GM12865 (cell line): ENCODE data around the gene SERPINB2.

Source experiments
- DNase-seq: peaks from one replicate; pipeline ENCODE4 v3.0.0; 2010; ENCODE audit warnings: low read depth
- H3K4me3 ChIP-seq: 2 replicates; pipeline ENCODE4 v1.5.1; 2011; ENCODE audit warnings: mild to moderate bottlenecking, low read depth, low read length, control low read depth
- TF ChIP-seq, protein P1 (sequence below): IDR thresholded peaks from 2 replicates; pipeline ENCODE4 v1.5.1; 2011; ENCODE audit warnings: low read length, control low read depth, low read depth, inconsistent platforms; ENCODE audit not compliant: insufficient read depth; ENCODE audit errors: missing control alignments

The SERPINB2 gene

DNA sequence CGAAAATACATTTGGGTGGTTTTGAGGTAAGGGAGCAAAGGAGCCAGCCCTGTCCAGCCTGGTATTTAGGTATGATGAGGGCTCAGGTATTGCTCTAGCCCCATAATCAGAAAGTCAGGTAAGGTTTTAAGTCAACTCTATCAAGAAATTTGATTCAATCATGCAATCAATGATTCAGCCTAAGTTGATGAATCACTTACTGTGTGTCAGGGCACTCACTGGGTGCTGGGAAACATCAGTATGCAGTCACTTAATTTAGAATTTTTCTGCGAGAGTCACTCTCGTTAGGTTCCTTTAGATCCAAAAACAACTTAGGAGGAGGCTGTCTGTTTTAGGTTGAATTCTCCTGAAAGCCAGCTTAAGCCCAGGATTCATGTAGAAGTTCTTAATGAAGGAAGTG is 17.7 kb upstream of the SERPINB2 start:
- H3K4me3 ChIP-seq: no peak overlapping the region
- TF ChIP-seq, protein P1, sequence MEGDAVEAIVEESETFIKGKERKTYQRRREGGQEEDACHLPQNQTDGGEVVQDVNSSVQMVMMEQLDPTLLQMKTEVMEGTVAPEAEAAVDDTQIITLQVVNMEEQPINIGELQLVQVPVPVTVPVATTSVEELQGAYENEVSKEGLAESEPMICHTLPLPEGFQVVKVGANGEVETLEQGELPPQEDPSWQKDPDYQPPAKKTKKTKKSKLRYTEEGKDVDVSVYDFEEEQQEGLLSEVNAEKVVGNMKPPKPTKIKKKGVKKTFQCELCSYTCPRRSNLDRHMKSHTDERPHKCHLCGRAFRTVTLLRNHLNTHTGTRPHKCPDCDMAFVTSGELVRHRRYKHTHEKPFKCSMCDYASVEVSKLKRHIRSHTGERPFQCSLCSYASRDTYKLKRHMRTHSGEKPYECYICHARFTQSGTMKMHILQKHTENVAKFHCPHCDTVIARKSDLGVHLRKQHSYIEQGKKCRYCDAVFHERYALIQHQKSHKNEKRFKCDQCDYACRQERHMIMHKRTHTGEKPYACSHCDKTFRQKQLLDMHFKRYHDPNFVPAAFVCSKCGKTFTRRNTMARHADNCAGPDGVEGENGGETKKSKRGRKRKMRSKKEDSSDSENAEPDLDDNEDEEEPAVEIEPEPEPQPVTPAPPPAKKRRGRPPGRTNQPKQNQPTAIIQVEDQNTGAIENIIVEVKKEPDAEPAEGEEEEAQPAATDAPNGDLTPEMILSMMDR: no peak
- no peak for DNase-seq

DNA sequence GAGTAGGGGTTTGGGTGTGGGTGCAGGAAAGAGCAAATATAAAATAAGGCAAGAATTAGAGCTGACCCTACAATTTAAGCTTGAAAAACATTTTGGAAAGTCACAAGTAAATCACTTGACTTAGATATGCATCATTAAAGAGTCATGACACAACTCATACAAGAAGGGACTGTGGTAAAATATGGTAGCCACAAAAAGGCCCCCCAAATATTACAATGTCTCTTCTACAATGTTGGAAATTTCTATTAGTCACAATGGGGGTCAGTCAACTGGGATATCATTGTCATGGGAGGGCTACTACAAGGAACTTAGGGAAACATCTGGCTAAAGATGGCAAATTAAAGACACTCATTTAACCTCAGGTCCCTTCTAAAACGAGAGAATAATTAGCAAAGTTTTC is 15.7 kb upstream of the SERPINB2 start:
- H3K4me3 ChIP-seq: no peak overlapping the region
- no peak for DNase-seq
- TF ChIP-seq, protein P1: no peak

DNA sequence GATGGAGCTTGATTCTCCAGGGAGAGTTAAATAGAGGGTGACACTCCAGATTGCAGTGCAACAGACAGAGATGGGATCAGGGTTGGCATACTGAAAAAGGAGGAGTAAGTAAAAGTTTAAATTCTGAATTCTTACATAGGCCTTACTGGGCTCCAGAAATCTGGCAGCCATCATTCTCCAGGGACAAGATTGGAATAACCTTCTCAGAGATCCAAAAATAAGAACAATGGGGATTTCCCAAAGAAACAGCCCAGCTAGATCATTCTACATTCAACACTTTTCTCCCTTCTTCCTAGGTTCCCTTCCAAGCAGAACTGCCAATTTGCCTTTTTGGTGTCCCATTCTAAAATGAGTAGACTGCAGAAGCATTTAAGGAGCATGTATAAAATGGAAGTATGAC is 14.9 kb upstream of the SERPINB2 start:
- no peak overlapping the region for H3K4me3 ChIP-seq
- TF ChIP-seq, protein P1: no peak
- DNase-seq: no peak

DNA sequence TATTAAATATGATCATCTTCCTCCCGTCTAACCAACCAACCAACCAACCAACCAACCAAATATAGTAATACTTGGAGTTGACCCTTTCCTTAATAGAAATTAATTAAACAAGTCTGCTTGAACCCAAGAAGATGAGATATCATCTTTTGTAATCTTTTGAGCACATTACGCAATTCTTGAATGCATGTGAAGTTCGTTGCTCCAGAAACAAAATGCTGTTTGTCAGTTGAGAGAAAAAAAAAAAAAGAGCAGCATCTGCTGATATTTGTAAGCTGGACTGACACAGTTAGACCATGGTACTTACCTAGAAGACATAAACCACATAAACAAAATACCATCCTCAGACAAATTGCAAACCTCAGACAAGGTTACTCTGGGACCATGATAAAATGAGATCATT is 9.2 kb upstream of the SERPINB2 start:
- no peak overlapping the region for H3K4me3 ChIP-seq
- TF ChIP-seq, protein P1: no peak
- DNase-seq: no peak

DNA sequence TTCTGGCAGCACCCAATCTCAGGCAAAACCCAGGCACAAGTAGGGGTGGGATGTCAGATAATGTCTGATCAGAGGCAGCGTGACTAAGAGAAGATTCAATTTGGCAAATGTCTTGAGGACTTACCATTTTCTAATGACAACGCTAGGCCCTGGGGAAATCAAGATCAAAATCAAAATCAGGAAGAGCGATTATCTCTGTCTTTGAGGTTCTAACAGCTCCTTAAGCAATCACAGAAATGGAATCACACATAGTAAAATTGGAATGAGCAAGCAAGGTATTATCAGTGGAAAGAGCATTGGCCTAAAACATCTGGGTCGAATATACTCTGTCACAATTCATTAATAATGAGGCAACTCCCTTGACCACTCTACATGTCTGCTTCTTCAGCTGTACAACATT is 8.6 kb upstream of the SERPINB2 start:
- no peak overlapping the region for H3K4me3 ChIP-seq
- TF ChIP-seq, protein P1: no peak
- no peak for DNase-seq

DNA sequence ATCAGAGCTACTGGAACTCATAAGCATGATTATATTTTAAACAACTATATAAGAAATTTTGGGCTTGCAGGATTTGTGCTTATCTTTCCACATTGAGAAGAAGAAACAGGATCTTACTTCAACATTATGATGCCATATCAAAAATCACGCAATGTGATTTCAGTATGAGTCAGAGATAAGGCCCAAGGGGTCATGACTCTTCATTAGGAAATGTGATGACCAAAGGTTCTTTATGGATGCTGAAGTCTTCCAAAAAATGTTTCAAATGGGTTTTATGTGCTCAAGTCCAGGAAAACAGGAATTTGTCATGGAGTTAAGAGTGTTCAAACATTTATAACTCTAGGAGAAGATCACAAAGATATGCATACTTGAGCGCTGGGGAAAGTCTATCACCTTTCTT is 7.8 kb upstream of the SERPINB2 start:
- no peak for DNase-seq
- TF ChIP-seq, protein P1: no peak
- H3K4me3 ChIP-seq: no peak overlapping the region

DNA sequence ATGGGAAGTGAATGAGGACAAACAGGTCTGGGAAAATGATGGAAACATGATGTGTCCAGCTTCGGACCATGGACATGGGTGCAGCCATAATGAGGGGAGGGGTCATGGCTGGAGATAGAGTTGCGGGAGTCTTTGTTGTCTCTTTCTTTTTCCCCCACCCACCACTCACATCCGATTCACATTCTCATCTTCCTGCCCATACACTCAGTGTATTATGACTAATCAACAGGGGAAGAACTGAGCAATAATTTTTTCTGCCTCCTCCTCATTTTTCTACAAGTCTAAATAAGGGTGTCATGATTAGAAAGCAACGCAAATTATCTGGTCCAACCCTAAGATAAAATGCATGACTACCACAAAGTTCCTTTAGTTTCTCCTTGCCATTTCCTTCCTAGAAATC is 5.7 kb upstream of the SERPINB2 start:
- TF ChIP-seq, protein P1: no peak
- DNase-seq: no peak
- no peak overlapping the region for H3K4me3 ChIP-seq
